Effector CD8-positive, alpha-beta T cell (primary cell): ENCODE data around the gene GIMD1.
"Not testable (repeated sequence)": the region's sequence is repeated elsewhere in the genome, so short reads cannot be mapped to it uniquely, and the experiment has no call there.

Experiments used
- DNase-seq: peaks from one replicate; lab custom pipeline; 2025; lab: John Stamatoyannopoulos, UW
- total RNA-seq, 4 experiments: gene quantifications; one replicate each; lab custom pipeline; 2026; lab: John Stamatoyannopoulos, UW

Gene GIMD1
- 0 reads per million in 4 experiments for total RNA-seq

- DNase-seq: no peak
Measured at GRCh38 chr4:106368678-106369077, at the start of gene GIMD1. Gene GIMD1 (minus strand): TSS chr4:106368778. CDS start chr4:106367435, 1,343 bp downstream.

DNA sequence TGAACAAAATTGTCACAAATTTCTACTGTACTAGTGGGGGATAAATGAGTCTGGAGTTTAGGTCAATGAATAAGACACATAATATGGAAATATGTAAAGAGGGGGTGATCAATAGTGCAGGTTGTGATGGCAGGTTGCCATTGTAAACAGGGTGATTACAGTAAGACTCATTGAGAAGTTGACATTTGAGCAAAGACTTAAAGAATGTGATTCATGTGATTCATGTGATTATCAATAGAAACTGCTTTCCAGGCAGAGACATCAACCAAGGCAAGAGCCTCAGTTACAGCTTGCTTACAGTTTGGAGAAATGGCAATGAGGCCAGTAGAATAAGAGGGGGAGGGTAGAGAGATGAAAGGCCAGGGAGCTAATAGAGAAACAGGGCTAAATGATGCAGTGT, 45.8 kb upstream of the GIMD1 start:
- no peak for DNase-seq

DNA sequence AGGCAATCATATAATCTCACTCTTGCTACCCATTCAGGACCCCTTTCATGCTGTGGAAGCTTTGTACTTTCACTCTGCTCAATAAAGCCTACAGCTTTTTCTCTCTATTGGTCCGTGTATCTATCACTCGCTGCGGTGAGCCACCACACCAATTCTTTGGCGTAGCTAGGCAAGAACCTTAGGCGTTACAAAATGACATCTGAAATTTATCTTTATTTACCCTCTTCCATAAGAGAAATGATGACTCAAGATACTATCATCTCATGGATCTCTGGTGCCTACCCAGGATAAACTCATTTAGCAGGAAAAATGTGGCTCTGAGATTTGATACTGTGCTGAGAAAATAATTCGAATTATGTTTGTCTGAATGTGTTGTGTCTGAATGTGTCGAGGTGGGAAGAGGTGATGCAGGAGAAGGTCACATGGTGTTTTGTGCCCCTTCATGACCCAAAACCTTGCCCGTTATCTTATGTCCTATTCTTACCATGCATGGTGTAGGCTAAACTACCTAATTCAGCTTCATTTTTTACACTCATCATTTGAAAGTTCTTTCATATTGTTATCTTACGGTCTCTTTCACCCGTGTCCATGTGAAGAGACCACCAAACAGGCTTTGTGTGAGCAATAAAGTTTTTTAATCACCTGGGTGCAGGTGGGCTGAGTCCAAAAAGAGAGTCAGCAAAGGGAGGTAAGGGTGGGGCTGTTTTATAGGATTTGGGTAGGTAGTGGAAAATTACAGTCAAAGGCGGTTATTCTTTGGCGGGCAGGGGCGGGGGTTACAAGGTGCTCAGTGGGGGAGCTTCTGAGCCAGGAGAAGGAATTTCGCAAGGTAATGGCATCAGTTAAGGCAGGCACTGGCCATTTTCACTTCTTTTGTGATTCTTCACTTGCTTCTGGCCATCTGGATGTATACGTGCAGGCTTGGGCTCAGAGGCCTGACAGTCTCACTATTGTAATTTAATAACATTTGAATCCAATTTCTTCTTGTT, 41.6 kb upstream of the GIMD1 start:
- no peak for DNase-seq

- DNase-seq: not testable (repeated sequence)
Measured at GRCh38 chr4:106408004-106408403, 39.4 kb upstream of the GIMD1 start.

DNA sequence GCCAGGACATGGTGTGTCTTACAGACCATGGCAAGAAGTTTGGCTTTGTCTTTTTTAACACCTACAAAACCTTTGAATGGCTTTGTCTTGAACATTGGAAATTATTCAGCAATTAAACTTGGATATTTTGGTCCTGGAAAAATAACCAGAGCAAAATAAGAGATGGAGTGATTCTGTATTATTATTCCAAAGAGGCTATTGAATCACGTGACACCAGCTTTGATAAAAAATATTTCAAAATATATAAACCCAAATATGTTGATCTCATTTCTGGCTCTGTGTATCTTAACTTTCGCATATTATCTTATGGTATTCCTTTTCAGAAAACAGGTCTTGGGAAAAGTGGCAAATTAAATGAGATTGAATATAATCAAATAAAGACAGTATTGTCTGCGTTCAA, 32.6 kb upstream of the GIMD1 start:
- no peak for DNase-seq

- not testable (repeated sequence) for DNase-seq
Measured at GRCh38 chr4:106398898-106399297, 30.3 kb upstream of the GIMD1 start.

DNA sequence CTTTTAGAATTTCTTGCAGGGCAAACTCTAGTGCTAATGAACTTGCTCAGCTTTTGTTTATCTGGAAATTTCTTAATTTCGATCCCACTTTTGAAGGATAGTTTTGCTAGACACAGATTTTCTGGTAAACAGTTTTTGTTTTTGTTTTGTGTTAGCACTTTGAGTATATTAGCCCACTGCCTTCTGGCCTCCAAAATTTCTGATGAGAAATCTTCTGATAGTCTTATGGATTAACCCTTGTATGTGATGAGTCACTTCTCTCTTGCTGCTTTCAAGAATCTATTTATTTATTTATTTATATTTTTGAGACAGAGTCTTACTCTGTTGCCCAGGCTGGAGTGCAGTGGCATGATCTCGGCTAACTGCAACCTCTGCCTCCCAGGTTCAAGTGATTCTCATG, 27.0 kb upstream of the GIMD1 start:
- DNase-seq: no peak

DNA sequence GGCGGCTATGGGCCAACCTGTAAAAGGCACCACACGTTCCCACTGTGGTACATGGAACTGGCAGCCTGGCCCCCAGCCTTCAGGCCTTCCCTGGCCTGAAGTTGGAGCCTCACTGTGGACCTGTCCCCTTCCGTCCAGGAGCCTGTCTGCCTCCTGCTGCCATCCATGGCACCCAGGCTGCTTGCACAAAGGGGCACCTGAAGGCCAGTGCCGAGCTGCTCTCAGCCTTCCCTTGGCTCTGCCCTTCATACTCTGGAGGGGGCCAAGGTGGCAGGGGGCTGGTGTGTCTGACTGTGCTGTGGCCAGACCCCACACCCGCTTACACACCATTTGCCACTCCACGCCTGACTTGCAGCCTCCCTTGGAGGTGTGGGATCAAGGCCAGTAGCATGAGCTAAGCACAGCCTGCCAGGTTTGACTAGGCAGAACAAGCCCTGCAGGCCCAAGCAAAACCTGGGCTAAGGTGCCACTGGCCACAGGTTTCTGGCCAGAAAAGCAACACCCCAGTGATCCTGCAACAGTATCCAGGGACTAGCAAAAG, 17.3 kb upstream of the GIMD1 start:
- DNase-seq: no peak

GRCh38 chr4:106384878-106385277, 16.3 kb upstream of the GIMD1 start:
- no peak for DNase-seq

DNA sequence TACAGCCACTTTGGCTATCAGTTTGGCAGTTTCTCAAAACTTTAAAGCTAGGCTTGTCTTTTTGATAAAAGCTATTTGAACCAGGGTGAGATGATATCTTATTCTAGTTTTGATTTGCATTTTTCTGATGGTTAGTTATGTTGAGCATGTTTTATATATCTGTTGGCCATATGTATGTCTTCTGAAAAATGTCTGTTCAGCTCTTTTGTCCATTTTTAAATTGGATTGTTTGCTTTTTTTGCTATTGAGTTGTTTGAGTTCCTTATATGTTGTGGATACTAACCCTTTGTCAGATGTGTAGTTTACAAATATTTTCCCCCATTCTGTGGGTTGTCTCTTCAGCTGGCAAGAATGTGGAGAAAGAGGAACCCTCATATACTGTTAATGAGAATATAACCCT, 11.6 kb upstream of the GIMD1 start:
- DNase-seq: no peak

DNA sequence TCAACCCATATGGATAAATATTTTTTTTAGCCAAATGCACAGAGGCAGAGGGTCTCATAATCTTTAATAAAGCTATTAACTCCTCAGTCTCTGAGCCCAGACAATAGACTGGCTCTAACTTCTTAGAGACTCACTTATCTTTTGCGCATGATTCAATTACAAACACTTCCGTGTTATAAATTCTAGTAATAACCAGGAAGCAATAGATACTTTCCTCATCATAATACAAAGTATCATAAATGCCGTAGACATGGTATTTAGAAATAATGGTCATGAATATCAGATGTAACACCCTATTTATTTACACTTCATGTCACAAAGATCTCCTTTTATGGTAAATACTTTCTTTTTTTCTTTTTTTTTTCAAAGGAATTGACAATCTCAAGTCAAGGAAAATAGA, 4.4 kb upstream of the GIMD1 start:
- no peak for DNase-seq

DNA sequence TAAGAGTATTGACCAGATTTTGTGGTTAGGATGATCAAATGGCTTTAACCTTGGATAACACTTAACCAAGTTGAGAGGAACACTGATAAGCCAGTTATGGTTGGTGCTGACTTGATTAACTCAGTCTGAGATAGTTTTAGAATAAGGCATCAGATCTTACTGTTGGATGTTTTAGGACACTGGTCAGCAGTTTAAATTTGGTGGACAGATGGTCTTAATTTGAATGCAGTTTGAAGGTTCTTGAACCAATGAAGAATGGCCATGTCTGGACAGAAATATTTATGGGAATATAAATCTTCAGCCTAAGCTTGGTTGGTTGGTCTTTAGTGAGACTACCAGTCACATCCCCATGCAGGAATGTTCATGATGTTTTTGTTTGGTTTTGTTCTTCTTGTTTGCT, 2.6 kb upstream of the GIMD1 start:
- DNase-seq: no peak

GRCh38 chr4:106370214-106370613, 1.6 kb upstream of the GIMD1 start:
- DNase-seq: no peak

GRCh38 chr4:106369456-106370060, 980 bp upstream of the GIMD1 start:
- DNase-seq: no peak

DNA sequence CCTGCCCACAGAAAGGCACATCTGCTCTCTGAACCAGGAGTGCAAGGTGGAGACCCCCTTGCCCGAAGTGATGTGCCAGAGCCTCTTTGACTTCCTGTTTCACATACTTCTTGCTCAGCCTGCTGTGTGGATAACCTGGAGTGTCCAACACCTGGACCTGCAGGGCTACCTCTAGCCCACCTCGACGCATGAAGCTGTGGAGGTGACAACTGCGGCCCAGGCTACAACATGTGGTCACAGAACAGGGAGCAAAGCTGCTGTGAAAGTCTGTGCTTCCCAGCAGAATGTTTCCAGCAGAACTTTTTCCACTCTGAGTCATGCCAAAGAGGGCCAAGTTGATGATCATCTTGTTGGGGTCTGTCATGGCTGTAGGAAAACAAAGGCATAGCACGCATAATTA, 1.5 kb downstream of the GIMD1 start:
- DNase-seq: no peak

DNA sequence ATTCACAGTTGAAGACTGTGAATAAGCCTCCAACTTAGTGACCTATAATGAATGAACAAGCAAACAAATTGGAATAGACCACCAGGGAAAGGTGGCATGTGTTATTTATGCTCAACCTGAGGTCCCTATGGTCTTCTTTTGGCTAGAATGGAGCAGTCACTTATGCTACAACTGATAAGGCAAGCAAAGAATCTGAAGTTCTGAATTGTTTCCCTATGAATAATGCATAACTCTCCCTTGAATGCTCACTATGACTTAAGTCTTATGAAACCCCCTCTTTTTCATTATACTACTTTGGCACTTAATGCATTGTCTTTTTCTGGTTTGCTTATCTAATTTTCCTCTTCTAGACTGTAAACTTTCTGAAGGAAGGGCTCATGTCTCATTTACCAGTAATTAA, 2.6 kb downstream of the GIMD1 start:
- DNase-seq: no peak

GRCh38 chr4:106365613-106366012, 3.0 kb downstream of the GIMD1 start:
- no peak for DNase-seq

DNA sequence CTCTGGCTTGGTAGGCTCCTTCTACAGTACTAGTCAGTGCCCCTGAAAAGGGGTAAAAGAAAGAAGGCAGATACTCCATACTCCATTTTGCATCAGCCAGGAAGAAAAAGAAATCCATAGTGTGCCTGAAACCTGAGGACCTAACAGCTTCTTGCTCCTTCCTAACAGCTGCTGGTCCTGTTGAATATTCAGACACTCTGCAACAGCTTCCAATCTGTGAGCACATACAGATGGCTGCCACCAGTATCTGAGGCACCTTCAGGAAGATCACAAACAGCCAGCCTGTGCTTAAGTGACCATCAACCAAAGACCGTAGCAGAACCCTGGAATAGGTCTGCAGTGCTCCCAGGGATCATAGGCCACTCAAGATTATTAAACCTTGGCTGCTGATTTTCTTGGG, 4.3 kb downstream of the GIMD1 start:
- no peak for DNase-seq

- no peak for DNase-seq
Measured at GRCh38 chr4:106362086-106362825, 6.3 kb downstream of the GIMD1 start.

DNA sequence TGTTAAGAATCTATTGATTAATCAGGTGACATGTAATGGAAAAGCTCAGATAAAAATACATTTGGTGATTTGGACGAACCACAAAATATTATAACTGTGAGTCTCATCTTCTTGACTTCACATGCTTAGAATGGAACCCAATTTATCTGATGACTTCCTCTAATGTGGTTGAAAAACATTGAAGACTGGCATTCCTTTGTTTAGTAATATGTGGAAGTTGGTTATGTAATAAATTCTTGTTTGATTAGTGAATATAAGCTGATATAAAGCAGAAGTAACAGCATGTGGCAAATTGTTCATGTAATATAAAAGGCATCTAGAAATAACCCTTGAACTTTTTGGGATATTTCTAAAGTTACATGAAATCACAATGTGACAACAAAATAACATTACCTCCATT, 9.7 kb downstream of the GIMD1 start:
- no peak for DNase-seq

DNA sequence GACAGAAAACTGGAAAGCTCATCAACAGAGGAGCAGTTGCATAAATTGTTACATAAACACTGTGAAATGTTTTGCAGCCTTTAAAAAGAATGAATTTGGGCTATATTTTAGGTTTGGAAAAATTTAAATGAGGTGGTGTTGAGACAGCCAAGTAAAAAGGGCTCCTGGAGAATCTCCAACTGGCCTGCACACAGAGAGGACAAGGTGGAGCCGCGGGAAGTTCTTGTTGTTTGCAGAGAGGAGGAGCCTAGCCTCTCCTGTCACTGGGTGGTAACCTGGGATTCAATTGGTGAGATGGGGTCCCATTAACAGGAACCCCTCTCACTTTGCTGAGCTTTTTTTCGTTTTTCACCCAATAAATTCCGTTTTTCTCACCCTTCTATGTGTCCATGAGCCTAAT, 13.4 kb downstream of the GIMD1 start:
- DNase-seq: no peak

DNA sequence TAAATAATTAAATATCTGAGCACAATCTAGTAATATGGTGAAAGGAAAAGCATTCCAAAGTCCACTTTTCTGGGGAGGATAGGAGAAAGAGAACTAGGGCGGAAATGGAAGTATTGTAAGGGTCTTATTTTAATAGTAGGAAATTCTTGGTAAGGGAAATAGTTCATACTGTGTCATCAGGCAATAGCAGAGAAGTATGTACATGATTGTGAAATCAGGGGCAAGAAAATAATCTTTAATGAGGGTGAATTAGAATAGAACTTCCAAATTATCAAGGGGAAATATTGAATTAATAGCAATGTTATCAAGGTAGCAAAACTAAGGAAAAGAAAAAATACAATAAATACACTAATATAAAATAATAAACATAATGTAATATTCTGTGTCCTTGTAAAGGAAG, 14.8 kb downstream of the GIMD1 start:
- DNase-seq: no peak
